NOMO-1 treated with dmso at 0.1 percent for 144 hours (cell line): ENCODE measurements around the gene FHL1.
A peak's percentile ranks its signal among the peaks of the same experiment; 100 is the strongest.
"Not testable (repeated sequence)": the region's sequence is repeated elsewhere in the genome, so short reads cannot be mapped to it uniquely, and the experiment has no call there.

Experiments used
- DNase-seq: peaks from one replicate; lab custom pipeline; 2025; ENCODE audit not compliant: unreplicated experiment; lab: John Stamatoyannopoulos, UW

The FHL1 gene

DNA sequence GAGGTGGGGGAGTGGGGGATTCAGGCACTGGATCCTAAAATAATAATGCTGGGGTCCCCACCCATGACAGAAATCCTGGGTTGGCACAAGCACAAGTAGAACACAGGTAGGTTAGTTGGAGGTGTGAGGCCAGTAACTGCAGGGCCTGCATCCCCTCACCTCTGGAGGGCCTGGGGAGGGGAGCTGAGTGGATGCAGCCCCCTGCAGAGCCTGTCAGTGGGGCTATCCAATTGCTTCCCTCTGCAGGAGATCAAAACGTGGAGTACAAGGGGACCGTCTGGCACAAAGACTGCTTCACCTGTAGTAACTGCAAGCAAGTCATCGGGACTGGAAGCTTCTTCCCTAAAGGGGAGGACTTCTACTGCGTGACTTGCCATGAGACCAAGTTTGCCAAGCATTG is 60.2 kb downstream of the FHL1 start:
- DNase-seq: no peak

DNA sequence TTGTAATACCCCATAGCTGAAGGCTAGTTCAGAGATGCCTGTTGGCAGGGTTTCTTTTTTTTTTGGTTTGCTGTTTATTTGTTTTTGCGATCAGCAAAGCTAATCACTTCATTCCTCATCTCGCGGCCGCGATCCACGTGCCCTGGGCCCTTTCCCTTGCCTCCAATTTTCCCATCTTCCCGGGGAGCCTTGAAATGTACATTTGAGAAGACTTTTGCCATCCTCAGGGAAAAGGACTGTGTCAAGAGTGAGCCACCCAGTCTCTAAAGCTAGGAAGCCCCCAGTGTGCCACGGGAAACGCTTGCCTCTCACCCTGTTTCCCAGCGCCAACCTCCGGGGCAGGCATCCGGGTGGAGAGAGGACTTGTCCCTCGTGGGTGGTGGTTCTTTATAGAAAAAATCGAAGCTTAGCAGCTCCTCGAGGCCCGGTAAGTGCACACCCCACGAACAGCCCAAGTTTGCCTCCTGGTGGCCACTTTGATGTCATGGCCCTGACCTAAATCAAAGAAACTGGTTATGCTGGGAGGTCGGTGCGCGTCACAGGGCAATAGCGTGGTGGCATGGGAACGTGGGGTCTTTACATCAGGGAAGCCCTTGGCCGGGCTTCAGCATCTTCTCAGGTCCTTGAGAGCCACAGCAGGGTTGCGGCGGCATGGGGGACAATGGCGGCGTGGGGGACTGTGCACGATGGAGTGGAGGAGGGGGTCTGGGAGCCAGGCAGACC is 61.8 kb downstream of the FHL1 start:
- DNase-seq: no peak

DNA sequence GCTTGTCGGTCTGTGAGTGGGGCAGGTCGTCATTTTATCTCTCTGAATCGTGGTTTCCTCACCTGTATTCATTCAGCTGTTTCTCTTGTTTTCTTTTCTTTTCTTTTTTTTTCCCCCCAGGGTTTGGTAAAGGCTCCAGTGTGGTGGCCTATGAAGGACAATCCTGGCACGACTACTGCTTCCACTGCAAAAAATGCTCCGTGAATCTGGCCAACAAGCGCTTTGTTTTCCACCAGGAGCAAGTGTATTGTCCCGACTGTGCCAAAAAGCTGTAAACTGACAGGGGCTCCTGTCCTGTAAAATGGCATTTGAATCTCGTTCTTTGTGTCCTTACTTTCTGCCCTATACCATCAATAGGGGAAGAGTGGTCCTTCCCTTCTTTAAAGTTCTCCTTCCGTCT is 62.4 kb downstream of the FHL1 start:
- DNase-seq: no peak

DNA sequence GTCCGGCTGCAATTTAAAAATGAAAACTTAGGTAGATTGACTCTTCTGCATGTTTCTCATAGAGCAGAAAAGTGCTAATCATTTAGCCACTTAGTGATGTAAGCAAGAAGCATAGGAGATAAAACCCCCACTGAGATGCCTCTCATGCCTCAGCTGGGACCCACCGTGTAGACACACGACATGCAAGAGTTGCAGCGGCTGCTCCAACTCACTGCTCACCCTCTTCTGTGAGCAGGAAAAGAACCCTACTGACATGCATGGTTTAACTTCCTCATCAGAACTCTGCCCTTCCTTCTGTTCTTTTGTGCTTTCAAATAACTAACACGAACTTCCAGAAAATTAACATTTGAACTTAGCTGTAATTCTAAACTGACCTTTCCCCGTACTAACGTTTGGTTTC is 62.9 kb downstream of the FHL1 start:
- DNase-seq: peak; percentile 20

DNA sequence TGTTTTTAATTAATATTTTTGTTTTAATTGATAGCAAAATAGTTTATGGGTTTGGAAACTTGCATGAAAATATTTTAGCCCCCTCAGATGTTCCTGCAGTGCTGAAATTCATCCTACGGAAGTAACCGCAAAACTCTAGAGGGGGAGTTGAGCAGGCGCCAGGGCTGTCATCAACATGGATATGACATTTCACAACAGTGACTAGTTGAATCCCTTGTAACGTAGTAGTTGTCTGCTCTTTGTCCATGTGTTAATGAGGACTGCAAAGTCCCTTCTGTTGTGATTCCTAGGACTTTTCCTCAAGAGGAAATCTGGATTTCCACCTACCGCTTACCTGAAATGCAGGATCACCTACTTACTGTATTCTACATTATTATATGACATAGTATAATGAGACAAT is 63.5 kb downstream of the FHL1 start:
- DNase-seq: no peak

DNA sequence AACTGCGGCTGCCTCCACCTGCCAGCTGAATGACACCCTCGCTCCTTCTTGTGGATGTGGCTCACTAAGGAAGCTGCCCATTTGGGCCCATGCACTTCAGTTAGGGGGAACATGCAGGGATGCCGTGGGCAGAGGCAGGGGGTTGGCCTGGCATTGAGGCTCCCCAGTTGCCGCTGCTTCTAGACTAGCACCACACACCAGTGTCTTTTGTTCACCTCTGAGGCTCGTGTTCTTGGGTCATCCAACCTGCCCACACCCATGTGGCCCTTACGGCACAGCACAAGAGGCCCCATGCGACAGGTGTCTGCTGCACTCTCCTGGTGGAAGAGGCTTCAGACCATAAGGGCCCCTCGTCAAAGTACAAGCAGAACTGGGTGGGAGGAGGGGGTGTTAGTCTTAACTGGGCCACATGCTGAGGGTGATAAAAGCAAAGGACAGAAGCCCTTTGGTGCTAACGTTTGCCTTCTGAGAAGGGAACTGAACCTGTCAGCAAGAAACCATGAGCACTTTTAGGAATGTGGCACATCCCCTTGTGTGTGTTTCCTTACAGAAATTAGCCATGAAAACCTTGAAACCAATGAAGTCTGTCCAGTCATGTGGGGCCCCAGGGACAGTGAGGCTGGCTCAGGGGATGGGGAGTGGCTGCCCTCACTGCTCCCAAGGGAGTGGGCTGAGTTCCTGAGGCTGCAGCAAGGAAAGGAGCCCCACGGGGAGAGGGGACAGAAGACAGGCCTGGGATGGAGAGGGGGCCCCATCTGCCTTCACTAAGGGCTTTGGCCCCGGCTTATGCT is 64.6 kb downstream of the FHL1 start:
- no peak for DNase-seq

DNA sequence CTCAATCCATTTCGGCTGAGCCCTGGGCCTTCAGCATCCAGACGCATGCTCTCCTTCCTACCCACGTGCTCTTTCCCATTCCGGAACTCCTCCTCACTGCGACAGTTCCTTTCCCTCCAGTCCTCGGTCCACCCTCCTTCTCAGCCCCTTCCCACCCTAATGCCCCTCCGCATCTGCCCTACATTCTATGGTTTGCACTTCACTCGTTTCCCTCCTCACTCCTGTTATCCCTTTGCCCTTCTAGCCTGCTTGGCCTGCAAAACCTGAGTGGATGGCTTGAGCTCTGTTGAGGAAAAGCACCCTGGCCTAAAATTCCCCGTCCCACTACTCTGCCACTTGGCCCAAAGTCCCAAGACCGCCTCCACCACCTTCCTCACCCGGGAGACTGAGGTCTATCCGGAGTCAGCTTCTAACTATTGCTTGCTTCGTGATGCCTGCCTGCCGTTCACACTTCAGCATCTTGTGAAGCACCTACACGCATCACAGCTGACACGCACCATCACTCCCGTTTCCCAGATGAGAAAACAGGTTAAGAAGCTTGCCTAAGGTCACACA is 65.3 kb downstream of the FHL1 start:
- no peak for DNase-seq

DNA sequence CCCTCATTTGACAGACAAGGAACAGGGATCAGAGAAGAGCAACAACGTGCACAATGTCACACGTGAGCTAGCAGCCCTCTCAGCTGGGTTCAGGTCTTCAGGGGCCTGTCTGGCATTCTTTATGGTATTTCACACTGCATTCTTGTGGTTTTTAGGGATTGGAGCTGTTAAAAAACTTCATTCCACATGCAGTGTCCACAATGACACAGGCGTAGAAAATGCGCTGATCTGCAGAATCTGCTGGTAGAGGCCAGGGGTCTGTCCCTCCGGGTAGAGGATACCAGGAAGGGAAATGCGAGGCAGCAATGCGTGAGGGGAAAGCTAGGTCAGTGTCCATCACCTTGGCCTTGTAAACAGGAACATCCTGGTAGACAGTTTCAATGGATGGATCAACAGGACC is 67.2 kb downstream of the FHL1 start:
- no peak for DNase-seq

DNA sequence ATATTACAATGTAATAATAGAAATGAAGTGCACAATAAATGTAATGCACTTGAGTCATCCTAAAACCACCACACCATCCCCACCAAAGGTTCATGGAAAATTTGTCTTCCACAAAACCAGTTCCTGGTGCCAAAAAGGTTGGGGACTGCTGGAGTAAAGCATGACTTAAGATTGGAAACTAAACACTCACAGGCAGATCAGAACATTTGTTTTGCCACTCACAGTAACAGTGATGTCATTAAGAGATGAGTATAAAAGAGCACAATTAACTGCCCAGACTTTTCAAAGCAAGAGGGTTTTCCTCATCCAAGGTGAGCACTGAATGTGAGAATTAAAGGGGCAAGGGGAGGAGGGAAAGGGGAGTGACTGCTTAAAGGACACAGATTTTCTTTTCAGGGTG is 68.2 kb downstream of the FHL1 start:
- DNase-seq: no peak

DNA sequence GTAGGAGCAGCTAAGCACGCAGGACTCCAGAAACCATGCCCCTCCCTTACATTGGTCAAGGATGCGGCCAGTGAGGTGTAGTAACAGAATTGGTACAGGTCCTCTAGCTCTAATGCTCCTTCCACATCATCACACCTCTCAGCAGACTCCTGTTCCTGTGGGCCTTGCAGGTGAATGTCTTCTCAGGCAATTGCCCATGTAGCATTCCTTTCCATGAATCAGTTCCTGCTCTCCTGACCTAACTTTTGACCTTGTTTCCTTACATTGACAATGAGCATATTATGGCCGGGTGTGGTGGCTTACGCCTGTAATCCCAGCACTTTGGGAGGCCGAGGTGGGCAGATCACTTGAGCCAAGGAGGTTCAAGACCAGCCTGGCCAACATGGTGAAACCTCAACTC is 72.6 kb downstream of the FHL1 start:
- no peak for DNase-seq

DNA sequence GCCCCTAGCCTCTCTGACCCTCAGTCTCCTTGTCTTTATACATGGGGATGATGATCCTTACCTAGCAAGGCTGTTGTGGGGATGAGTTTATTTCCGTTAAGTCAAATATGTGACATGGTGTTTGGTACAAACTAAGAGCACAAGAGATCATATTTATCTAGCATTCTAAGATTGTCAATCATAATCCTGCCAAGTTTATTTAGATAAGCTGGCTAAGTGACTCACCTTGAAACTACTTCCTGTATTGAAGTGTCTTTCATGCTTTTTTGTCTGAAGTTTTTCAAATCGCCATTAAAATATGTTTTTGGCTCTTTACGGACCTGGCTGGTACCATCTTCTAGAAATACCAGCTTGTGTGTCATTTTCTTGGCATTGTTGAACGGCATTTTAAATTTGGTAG is 73.2 kb downstream of the FHL1 start:
- no peak for DNase-seq

DNA sequence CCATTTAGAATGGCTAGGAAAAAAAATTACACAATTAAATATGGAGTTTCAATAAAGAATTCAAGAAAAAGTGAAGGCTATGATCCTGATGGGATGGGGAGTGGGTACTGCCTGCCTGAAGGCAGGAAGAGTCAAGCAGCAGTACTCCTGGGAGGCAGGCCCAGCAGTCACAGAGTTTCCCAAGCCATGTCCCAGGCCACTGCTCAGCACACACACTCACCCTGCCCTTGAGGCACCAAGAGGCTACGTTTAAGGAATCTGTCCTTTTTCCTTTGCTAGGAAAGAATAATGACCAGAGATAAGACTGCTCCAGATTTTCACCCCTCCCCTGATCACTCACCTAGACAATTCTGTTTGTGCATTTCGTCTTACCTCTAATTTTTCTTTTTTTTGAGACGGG is 73.6 kb downstream of the FHL1 start:
- no peak for DNase-seq

DNA sequence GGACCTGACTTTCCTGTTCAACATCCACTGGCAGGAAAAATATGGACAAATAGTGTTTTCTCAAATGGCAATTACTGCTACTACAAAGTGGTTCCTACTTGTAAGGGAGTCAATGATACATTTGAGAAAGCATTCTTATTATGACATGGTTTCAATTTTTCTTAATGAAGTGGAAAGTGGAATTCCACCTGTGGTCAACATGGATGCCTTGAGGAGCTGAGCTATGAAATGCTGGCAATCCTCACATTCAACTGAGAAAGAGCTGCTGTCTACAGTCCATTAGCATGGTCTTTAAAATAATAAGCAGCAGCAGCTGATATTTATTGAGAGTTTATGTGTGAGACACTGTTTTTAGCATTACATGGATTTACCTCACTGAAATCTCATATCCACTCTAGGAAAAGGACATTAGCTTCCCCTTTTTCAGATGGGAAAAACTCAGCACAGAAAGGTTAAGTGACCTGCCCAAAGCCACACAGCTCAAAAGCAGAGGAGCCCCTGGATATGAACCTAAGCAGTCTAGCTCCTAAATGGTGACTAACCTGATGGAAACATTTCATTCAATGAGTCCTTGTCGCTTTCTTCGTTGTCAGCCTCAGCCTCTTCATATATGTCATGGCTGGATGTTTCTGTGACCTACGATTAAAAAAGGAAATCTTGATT is 74.6 kb downstream of the FHL1 start:
- no peak for DNase-seq

DNA sequence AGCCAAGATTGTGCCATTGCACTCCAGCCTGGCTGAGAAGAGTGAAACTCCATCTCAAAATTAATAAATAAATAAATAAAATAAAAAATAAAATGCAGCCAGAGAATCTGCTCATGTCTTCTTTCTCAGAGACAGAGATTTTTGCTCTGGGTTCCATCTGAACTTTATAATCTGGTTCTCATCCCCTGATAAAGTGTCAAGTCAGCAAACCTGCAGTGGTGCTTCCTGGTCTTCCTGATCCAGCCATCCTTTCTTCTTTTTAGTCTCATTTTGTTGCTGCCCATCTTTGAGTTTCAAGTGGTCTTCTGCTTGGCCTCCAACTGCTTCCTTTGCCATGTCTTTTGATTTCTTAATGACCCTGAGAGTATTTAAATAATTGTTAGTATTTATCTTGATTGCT is 79.7 kb downstream of the FHL1 start:
- DNase-seq: no peak

DNA sequence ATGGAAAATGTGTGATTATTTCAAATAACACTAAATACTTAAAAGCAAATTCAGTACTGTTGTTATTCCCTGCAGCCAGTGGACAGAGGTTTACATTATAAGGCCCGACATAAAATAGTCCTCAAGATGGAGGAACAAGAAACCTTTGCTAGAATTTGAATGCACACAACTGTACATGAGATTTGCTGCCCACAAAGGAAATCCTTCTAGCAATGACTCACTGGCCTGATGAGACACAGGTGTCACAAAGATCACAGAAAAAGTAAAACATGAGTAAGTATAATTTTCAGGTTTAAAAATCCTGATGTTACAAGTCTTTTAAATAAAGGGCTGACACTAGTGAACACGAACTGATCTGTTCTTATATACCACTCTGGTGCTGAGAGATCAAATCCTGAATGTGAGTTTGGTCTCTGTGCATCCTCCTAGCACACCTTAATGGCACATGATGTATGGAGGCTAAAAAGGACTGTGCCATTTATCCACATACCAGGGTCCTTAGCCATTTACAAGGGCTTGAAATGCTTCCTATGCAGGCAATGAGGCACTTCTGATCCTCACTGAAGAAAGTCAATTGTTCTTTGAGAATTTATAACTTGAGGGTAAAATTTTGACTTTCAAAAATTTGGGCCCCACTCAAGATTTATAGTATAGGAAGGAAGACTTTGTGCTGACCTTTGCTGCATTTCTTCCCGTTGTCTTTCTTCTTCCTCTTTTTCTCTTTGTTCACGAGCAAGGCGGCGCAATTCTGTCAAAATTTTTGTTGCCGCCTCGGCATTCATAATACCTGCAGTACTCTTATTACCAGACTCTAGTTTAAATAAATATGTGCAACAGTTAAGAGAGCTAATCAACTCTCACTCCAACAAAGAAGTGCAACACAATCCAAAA is 80.9 kb downstream of the FHL1 start:
- DNase-seq: peak; percentile 26

DNA sequence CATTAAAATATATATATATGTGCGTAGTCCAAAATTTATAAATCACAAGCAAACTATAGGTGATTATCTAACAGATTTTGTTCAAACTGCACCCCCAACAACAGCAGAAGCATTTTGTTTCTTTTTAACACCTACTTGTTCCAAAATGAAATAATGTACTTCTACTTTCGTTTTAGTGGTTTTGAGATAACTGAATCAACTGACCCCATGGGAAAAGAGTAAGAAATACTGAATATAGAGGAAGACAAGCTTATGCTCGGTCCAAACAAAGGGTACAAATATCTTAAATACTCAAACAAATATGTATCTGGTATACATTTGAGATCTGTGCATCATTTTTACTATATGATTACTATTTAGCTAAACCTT is 81.5 kb downstream of the FHL1 start:
- DNase-seq: no peak

DNA sequence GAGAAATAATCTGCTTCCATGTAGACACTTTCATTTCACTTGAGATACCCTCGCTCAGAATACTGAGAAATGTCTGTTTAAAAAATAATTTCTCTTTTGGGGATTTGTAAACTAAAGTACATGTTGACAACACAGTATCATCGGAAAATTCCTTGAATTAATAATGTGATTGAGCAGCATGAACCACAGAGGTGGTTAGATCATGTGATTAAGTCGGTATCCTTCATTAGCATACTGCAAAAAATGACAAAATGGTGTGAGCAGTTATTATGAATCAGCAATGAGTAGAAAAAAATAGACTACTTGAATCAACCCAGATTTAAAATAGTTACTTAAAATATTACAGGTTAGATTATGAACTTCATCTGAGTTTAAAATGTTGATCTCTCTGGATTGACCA is 89.7 kb downstream of the FHL1 start:
- no peak for DNase-seq

DNA sequence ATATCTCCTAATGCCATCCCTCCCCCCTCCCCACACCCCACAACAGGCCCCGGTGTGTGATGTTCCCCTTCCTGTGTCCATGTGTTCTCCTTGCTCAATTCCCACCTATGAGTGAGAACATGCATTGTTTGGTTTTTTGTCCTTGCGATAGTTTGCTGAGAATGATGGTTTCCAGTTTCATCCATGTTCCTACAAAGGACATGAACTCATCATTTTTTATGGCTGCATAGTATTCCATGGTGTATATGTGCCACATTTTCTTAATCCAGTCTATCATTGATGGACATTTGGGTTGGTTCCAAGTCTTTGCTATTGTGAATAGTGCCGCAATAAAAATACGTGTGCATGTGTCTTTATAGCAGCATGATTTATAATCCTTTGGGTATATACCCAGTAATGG is 90.5 kb downstream of the FHL1 start:
- not testable (repeated sequence) for DNase-seq

DNA sequence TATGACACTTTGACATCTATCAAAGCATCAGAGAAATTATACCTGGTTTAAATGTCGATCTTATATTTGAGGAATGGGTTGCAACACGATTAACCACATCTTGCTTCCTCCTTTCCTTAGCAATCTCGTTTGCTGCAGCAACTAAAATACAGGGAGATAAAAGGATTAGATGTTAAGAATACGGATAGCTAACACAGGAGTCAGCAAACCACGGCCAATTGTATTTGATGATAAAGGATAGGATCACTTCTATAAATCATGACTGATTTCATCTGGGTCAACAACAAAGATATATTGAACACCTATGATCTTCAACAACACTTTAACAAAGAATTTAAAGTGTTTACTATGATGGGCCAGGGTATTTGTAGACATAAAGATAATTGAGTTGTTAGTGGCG is 98.9 kb downstream of the FHL1 start:
- no peak for DNase-seq

DNA sequence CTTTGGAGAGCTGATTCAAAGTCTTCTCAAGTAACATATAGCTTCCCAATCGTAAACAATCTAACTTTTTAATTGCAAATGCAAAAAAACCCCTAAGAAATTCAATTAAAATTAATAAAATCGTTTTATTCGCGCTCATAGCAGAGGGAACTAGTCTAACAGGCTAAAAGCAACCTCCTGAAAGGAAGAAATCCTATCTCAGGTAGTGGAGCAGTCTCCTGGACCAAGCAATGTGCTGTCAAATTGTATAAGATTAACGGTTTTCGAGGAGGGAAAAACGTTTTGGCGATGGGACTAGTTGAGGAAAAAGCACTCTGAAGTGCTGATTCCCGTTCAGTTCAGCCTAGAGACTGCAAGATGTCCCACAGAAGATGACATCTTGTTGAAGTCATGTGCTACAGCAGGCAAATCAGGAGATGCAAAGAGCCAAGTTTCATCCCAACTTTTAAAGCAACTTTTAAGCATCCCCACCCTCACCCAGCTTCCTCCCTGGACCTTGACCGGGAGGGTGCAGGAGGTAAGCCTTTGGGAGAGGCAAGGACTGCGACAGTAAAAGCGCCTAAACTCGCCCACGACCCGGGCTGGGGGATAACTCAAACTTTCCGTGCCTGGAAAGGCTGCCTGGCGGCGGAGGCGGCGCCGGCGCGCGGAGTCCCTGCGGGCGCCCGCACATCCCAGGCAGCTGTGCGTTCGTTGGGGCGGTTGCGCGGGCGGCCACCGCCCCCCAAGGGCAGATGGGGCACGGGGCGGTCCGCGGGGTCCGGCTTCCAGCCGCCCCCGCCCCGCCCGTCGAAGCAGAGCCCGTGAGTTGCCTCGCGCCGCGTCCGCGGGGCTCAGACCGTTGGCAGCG is 103.1 kb downstream of the FHL1 start:
- no peak for DNase-seq
